ENCODE measurements around the gene MRPS15. TPM values are rescaled to one million over a fixed set of nuclear protein-coding genes. Genes with fewer than 3 reads are reported as not detected.

MRPS15 gene
- total RNA-seq, 1 experiment from 2014 or later = 98.7 TPM

- no peak for TF ChIP-seq CEBPB (IDR thresholded peaks at IDR 0.05; ENCODE audit: low read depth)
- no peak for TF ChIP-seq CBX3 (IDR thresholded peaks at IDR 0.05; ENCODE audit: low read depth)
- no peak for TF ChIP-seq ZBTB33 (IDR thresholded peaks at IDR 0.05; ENCODE audit: extremely low read depth, insufficient replicate concordance, low read length)
- no peak for TF ChIP-seq ZFX (IDR thresholded peaks at IDR 0.05)
- TF ChIP-seq EZH2 (IDR thresholded peaks at IDR 0.05) = no peak
- TF ChIP-seq ELF1 (IDR thresholded peaks at IDR 0.05; ENCODE audit: borderline replicate concordance, low read depth) = no peak
- TF ChIP-seq YY1 (IDR thresholded peaks at IDR 0.05; ENCODE audit: extremely low read depth, insufficient replicate concordance, low read depth, low read length) = no peak
- no peak for TF ChIP-seq FOSL1 (IDR thresholded peaks at IDR 0.05; ENCODE audit: low read depth)
- TF ChIP-seq SP1 (IDR thresholded peaks at IDR 0.05; ENCODE audit: low read depth) = no peak
- no peak for TF ChIP-seq JUND (IDR thresholded peaks at IDR 0.05)
- no peak for TF ChIP-seq EZH2phosphoT487 (IDR thresholded peaks at IDR 0.05; ENCODE audit: borderline replicate concordance)
- no peak for TF ChIP-seq SRF (IDR thresholded peaks at IDR 0.05; ENCODE audit: low read depth)
Observed at GRCh38 chr1:36482724-36483388, 18.7 kb upstream of the MRPS15 start, which contains the start of gene CSF3R (continued).

DNA sequence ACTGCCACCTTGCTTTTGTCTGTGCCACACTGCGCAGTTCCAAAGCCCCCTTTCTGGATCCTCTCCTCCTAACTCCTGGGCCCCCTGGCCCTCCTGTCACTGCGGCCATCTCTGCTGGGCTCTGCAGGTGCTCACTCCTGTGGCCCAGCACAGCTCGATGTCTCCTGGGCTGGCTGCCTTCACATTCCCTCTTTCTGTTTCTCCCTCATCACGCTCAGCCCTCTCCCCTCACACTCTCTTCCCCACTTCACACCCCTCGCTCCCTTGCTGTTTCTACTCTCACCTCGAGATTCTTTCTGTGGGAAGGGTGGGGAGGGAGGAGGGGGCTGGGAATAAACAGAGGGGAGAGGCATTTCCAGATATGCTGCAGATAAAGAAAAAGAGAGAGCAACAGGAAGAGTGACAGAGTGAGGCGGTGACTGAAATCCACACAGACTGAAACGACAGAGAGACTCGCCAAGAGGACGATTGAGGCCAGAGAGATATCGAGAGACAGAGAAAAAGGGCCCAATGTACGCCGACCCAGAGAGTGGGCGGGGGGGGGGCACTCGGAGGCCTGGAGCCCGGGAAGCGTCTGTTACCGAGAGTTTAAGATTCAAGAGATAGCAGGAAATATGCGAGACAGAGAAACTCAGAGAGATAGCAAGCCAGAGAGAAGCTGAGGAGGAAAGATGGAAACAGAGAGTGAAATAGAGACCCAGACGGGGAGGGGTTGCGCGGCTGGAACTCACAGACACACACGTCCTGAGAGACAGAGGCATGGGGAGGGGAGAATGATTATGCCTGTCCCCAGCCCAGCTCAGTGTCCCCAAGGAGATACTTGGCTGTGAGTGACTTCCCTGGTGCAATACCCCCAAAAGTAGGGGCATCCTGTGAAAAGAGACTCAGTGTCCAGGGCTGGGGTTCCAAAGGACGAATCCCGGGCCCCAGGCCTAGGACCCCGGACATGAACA is 17.9 kb upstream of the MRPS15 start:
- POLR2A ChIA-PET = no interaction called here
- Histone ChIP-seq H3K79me2 (ENCODE audit: insufficient read depth, low read length) (no peaks in the 10 kb centered on the region), H3K27ac (ENCODE audit: low read depth, low read length) (no peak overlapping the region), H3K9me3 (ENCODE audit: control insufficient read depth in 1 of 2, insufficient read depth in 1 of 2, low read depth in 1 of 2, low read length in 2 of 2) (no peaks in the 10 kb centered on the region), H4K20me1 (ENCODE audit: insufficient read depth) (no peaks in the 10 kb centered on the region), H3K9me2 (ENCODE audit: insufficient read depth) (no peaks in the 10 kb centered on the region), H3K4me1 (ENCODE audit: control insufficient read depth in 1 of 2, insufficient read depth in 2 of 2, low read length in 2 of 2) (no peaks in the 10 kb centered on the region), H3K9ac (ENCODE audit: low read length) (no peak overlapping the region), H3K4me2 (ENCODE audit: low read length) (no peak overlapping the region), H3K4me3 (replicated peaks in 1 of 2; ENCODE audit: low read depth in 1 of 2, low read length in 2 of 2) (no peak overlapping the region), H2AFZ (ENCODE audit: low read depth, low read length, poor library complexity, severe bottlenecking) (no peak overlapping the region), H3K27me3 (ENCODE audit: insufficient read depth, low read length) (peaks cover 13% of the 10 kb centered on the region), H3K36me3 (ENCODE audit: control insufficient read depth in 1 of 2, insufficient read depth in 2 of 2, low read length in 2 of 2) (no peaks in the 10 kb centered on the region)
- ATAC-seq = no peak
- RAD21 ChIA-PET (ENCODE audit: low non-redundant PET in 1 of 2, low total read pairs in 2 of 2, uncharacterized antibody in 2 of 2, unreplicated experiment in 2 of 2) = no interaction called here
- intact Hi-C loops (cut with micrococcal nuclease) = no loop called here
- DNase-seq (ENCODE audit: low read depth, low spot score) = no peak
- CTCF ChIA-PET = no interaction called here
- no TSS peak for BruUV-seq (replicated peaks)
- TF ChIP-seq POLR2AphosphoS5 (IDR thresholded peaks at IDR 0.05; ENCODE audit: low read depth, low read length) = no peak
- TF ChIP-seq POLR2A (IDR thresholded peaks at IDR 0.05; ENCODE audit: borderline replicate concordance, extremely low read depth, insufficient read depth, insufficient read length) = no peak
- TF ChIP-seq EGR1 (IDR thresholded peaks at IDR 0.05; ENCODE audit: low read depth) = no peak
- no peak for TF ChIP-seq ATF3 (IDR thresholded peaks at IDR 0.05)
- no peak for TF ChIP-seq CEBPB (IDR thresholded peaks at IDR 0.05; ENCODE audit: low read depth)
- TF ChIP-seq ELF1 (IDR thresholded peaks at IDR 0.05; ENCODE audit: borderline replicate concordance, low read depth) = no peak
- no peak for TF ChIP-seq CTCF (IDR thresholded peaks at IDR 0.05 in 2 of 3, conservative IDR thresholded peaks at IDR 0.05 in 1 of 3; ENCODE audit: borderline replicate concordance in 1 of 3, insufficient read depth in 1 of 3, low read depth in 2 of 3, low read length in 2 of 3)

All from HCT116 (cell line).